Breast epithelium (tissue), 4 donors: ENCODE measurements around the gene CARD16. TPM values are rescaled to one million over a fixed set of nuclear protein-coding genes. Genes with fewer than 3 reads are reported as not detected.

Experiments
- DNase-seq, 2 donors: peaks; one replicate each; pipeline ENCODE4 v3.0.0-alpha.2; 2019; ENCODE audit warnings: low spot score in 2 of 2
- H3K27ac ChIP-seq, 2 donors: fragments of 200-600 bp; sonication (generic) in 1 of 2; one replicate each; pipeline ENCODE4 v1.5.1; 2016 to 2019; ENCODE audit warnings: mild to moderate bottlenecking in 1 of 2
- H3K27me3 ChIP-seq, 2 donors: fragments of 200-600 bp; sonication (generic) in 1 of 2; one replicate each; pipeline versions ENCODE4 v1.5.1 to v1.6.0; 2017 to 2019; ENCODE audit warnings: control low read depth in 1 of 2, mild to moderate bottlenecking in 1 of 2
- H3K36me3 ChIP-seq: fragments of 200-600 bp; one replicate; pipeline ENCODE4 v1.5.1; 2019
- H3K4me1 ChIP-seq, 2 donors: fragments of 200-600 bp; sonication (generic); one replicate each; pipeline ENCODE4 v1.5.1; 2016 to 2019; ENCODE audit warnings: control low read depth in 1 of 2
- H3K4me3 ChIP-seq, 3 donors: fragments of 200-600 bp; sonication (generic); 1 replicate in 2 of 3; 2 replicates in 1 of 3; pipeline ENCODE4 v1.5.1; 2016 to 2019; ENCODE audit warnings: mild to moderate bottlenecking in 3 of 3, moderate library complexity in 2 of 3
- H3K9me3 ChIP-seq, 2 donors: fragments of 200-600 bp; sonication (generic) in 1 of 2; one replicate each; pipeline ENCODE4 v1.5.1; 2016 to 2019; ENCODE audit warnings: control low read depth in 1 of 2
- CTCF ChIP-seq, 3 donors: fragments of 450-650 bp; IDR thresholded peaks; one replicate each; pipeline ENCODE4 v1.5.1; 2016 to 2017; ENCODE audit warnings: antibody characterized with exemption in 3 of 3, mild to moderate bottlenecking in 3 of 3, moderate library complexity in 3 of 3
- POLR2A ChIP-seq: fragments of 450-650 bp; IDR thresholded peaks from one replicate; pipeline ENCODE4 v1.6.1; 2016; ENCODE audit warnings: antibody characterized with exemption, mild to moderate bottlenecking, moderate library complexity
- POLR2AphosphoS5 ChIP-seq, 3 donors: sonication (generic); formaldehyde crosslinking; IDR thresholded peaks; one replicate each; pipeline ENCODE4 v1.6.1; 2017; ENCODE audit warnings: antibody characterized with exemption in 3 of 3
- intact Hi-C: fragments of 100-400 bp; cut with DNase I; formaldehyde crosslinking; loops from one replicate; pipeline ENCODE4 v1.15.1; 2023; ENCODE audit warnings: low total_unique reads
- total RNA-seq, 3 donors: library from RNA; depleted of rRNA; stranded (reverse); fragments of >200 nt; gene quantifications; one replicate each; pipeline ENCODE4 v1.1.0, GENCODE V29; 2016

Gene CARD16
- total RNA-seq, 3 donors from 2014 or later = 3.7 to 6.4 (median 5.9) TPM

- no peak for DNase-seq
- no peak overlapping the region for H3K4me3 ChIP-seq
- H3K9me3 ChIP-seq = no peaks in the 10 kb centered on the region
- H3K36me3 ChIP-seq = no peaks in the 10 kb centered on the region
- no peaks in the 10 kb centered on the region for H3K4me1 ChIP-seq
- no peaks in the 10 kb centered on the region for H3K27me3 ChIP-seq
- TF ChIP-seq POLR2AphosphoS5 (IDR thresholded peaks at IDR 0.05) = no peak
- no peak for TF ChIP-seq CTCF (IDR thresholded peaks at IDR 0.05)
- no peak for TF ChIP-seq POLR2A
- intact Hi-C loops = no loop called here
- no peak overlapping the region for H3K27ac ChIP-seq
Observed at GRCh38 chr11:105057432-105057831, 12.3 kb upstream of the CARD16 start.

GRCh38 chr11:105056446-105056845 lies 11.3 kb upstream of the CARD16 start:
- DNase-seq = no peak
- Histone ChIP-seq H3K27ac (no peak overlapping the region), H3K36me3 (no peaks in the 10 kb centered on the region), H3K4me3 (no peak overlapping the region), H3K9me3 (no peaks in the 10 kb centered on the region), H3K4me1 (no peaks in the 10 kb centered on the region), H3K27me3 (no peaks in the 10 kb centered on the region)
- intact Hi-C loops = no loop called here
- TF ChIP-seq POLR2A (no peak), POLR2AphosphoS5 (IDR thresholded peaks at IDR 0.05) (no peak), CTCF (IDR thresholded peaks at IDR 0.05) (no peak)

DNA sequence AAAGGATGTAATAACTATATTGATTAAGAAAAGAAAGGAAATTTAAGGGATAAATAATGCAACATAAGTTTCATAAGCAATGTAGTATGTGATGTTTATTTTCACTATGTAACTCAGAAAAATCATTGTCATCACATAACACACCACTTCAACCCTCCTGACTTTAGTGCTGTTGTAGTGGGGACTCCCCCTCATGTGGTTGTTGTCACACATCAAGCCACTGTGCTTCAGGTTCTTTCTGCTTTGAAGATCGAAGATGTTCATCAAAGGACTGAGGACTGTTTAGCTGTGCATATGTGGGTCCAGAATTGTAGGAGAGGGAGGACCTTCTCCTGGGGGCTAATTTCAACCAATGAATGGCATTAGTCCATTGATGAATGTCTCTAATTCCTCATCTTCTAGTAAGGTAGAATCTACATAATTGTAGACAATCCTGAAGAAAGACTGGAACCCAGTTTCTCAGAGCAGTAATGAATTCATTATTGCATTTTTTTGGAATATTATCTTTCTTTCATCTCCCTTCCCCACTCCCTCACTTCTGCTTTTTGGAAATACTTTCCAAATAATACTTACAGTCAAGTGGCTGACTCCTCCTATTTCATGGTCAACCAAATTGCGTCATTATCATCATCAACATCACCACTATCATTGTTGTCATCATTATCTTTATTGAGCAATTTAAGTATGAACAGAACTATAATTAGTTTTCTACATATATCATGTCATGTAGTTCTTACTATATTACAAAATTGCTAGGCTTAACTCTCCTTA lies 9.8 kb upstream of the CARD16 start:
- Histone ChIP-seq H3K9me3 (no peaks in the 10 kb centered on the region), H3K27ac (no peak overlapping the region), H3K36me3 (no peaks in the 10 kb centered on the region), H3K4me1 (no peaks in the 10 kb centered on the region), H3K27me3 (no peaks in the 10 kb centered on the region), H3K4me3 (no peak overlapping the region)
- TF ChIP-seq POLR2A (no peak), CTCF (IDR thresholded peaks at IDR 0.05) (no peak), POLR2AphosphoS5 (IDR thresholded peaks at IDR 0.05) (no peak)
- intact Hi-C loops = no loop called here
- DNase-seq = no peak

DNA sequence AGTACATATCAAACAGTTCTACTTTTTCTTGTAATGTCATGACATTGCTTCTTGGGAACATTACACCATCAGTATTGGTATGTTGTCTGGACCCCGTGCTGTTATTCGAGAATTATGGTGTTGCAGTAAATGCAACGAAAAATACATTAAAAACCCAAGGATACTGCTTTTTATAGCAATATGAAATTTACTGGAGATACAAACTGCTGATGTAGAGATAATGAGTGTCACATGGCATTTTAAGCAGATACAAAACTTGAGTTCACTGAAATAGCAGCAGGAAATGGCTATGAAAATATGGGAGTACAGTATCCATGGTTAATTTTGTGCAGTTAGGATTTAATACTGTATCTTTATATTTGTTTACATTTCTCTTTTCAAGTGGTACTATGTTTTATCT lies 7.4 kb upstream of the CARD16 start:
- intact Hi-C loops = no loop called here
- no peak for DNase-seq
- TF ChIP-seq POLR2AphosphoS5 (IDR thresholded peaks at IDR 0.05) (no peak), POLR2A (no peak), CTCF (IDR thresholded peaks at IDR 0.05) (no peak)
- Histone ChIP-seq H3K36me3 (no peaks in the 10 kb centered on the region), H3K4me3 (no peak overlapping the region), H3K27me3 (no peaks in the 10 kb centered on the region), H3K9me3 (no peaks in the 10 kb centered on the region), H3K27ac (no peak overlapping the region), H3K4me1 (peaks cover 0 to 4% of the 10 kb centered on the region in 2 donors)

GRCh38 chr11:105051559-105051958 lies 6.4 kb upstream of the CARD16 start:
- H3K9me3 ChIP-seq = no peaks in the 10 kb centered on the region
- no peaks in the 10 kb centered on the region for H3K27me3 ChIP-seq
- H3K36me3 ChIP-seq = no peaks in the 10 kb centered on the region
- TF ChIP-seq POLR2A (no peak), CTCF (IDR thresholded peaks at IDR 0.05) (no peak)
- H3K27ac ChIP-seq = no peak overlapping the region
- intact Hi-C loops = no loop called here
- DNase-seq = no peak
- H3K4me1 ChIP-seq = peaks cover 0 to 4% of the 10 kb centered on the region in 2 donors
- no peak overlapping the region for H3K4me3 ChIP-seq
